Mesenchymal stem cell (in vitro differentiated cells and primary cell): ENCODE measurements around the gene RPL27A.

Source experiments
- DNase-seq: peaks from one replicate; pipeline ENCODE4 v3.0.0-alpha.2; 2013
- H2AFZ ChIP-seq: one replicate; pipeline ENCODE4 v1.6.1; 2013; ENCODE audit warnings: low read depth, mild to moderate bottlenecking, control low read depth, inconsistent platforms, low read length, moderate library complexity
- H2AK5ac ChIP-seq: 2 replicates; pipeline ENCODE4 v1.6.1; 2013; ENCODE audit warnings: low read length, moderate library complexity, mild to moderate bottlenecking, inconsistent platforms; ENCODE audit not compliant: severe bottlenecking
- H2BK120ac ChIP-seq: one replicate; pipeline ENCODE4 v1.6.1; 2013; ENCODE audit warnings: low read depth, mild to moderate bottlenecking, inconsistent platforms, low read length, moderate library complexity
- H2BK12ac ChIP-seq, 2 experiments: one replicate each; pipeline ENCODE4 v1.6.1; 2013; ENCODE audit warnings: inconsistent platforms in 2 of 2, low read length in 2 of 2, mild to moderate bottlenecking in 2 of 2, moderate library complexity in 2 of 2, control low read depth in 1 of 2
- H2BK15ac ChIP-seq: one replicate; pipeline ENCODE4 v1.6.1; 2013; ENCODE audit warnings: mild to moderate bottlenecking, low read depth, inconsistent platforms; ENCODE audit not compliant: poor library complexity, severe bottlenecking
- H2BK5ac ChIP-seq: 2 replicates; pipeline ENCODE4 v1.6.1; 2013; ENCODE audit warnings: low read depth, mild to moderate bottlenecking, low read length, control low read depth, inconsistent platforms; ENCODE audit not compliant: poor library complexity, severe bottlenecking
- H3K14ac ChIP-seq, 2 experiments: one replicate each; pipeline ENCODE4 v1.6.1; 2013; ENCODE audit warnings: inconsistent platforms in 2 of 2, low read length in 2 of 2, control low read depth in 1 of 2, mild to moderate bottlenecking in 1 of 2, moderate library complexity in 1 of 2
- H3K18ac ChIP-seq, 2 experiments: one replicate each; pipeline ENCODE4 v1.6.1; 2013; ENCODE audit warnings: inconsistent platforms in 2 of 2, low read length in 2 of 2, control low read depth in 1 of 2, low read depth in 1 of 2, mild to moderate bottlenecking in 1 of 2
- H3K23ac ChIP-seq, 2 experiments: one replicate each; pipeline ENCODE4 v1.6.1; 2013; ENCODE audit warnings: inconsistent platforms in 2 of 2, low read length in 2 of 2, mild to moderate bottlenecking in 2 of 2, moderate library complexity in 2 of 2, control low read depth in 1 of 2
- H3K27ac ChIP-seq: 2 replicates; pipeline ENCODE4 v1.5.1; 2013; ENCODE audit warnings: mild to moderate bottlenecking, moderate library complexity, low read length, control low read depth, inconsistent platforms; ENCODE audit not compliant: poor library complexity, severe bottlenecking
- H3K27me3 ChIP-seq, 2 experiments: 2 replicates each; pipeline versions ENCODE4 v1.6.1 to v1.7.0; 2013; ENCODE audit warnings: low read length in 2 of 2, mild to moderate bottlenecking in 2 of 2, moderate library complexity in 2 of 2, control low read depth in 1 of 2, inconsistent platforms in 1 of 2; ENCODE audit not compliant: control insufficient read depth in 1 of 2, insufficient read depth in 1 of 2
- H3K36me3 ChIP-seq, 2 experiments: 2 replicates each; pipeline versions ENCODE4 v1.6.1 to v1.7.0; 2013; ENCODE audit warnings: low read length in 2 of 2, control low read depth in 1 of 2, inconsistent platforms in 1 of 2, low read depth in 1 of 2, mild to moderate bottlenecking in 1 of 2; ENCODE audit not compliant: insufficient read depth in 2 of 2, control insufficient read depth in 1 of 2
- H3K4ac ChIP-seq, 2 experiments: one replicate each; pipeline ENCODE4 v1.6.1; 2013; ENCODE audit warnings: inconsistent platforms in 2 of 2, low read length in 2 of 2, mild to moderate bottlenecking in 2 of 2, moderate library complexity in 2 of 2, control low read depth in 1 of 2, low read depth in 1 of 2
- H3K4me1 ChIP-seq: 2 replicates; pipeline ENCODE4 v1.6.1; 2013; ENCODE audit warnings: low read depth, low read length, control low read depth; ENCODE audit not compliant: control insufficient read depth, insufficient read depth
- H3K4me2 ChIP-seq: 2 replicates; pipeline ENCODE4 v1.6.1; 2013; ENCODE audit warnings: low read length, mild to moderate bottlenecking, inconsistent platforms; ENCODE audit not compliant: poor library complexity, severe bottlenecking
- H3K4me3 ChIP-seq, 2 experiments: 2 replicates each; pipeline versions ENCODE4 v1.5.1 to v1.7.0; 2013; ENCODE audit warnings: low read length in 2 of 2, mild to moderate bottlenecking in 2 of 2, control low read depth in 1 of 2, low read depth in 1 of 2; ENCODE audit not compliant: insufficient read depth in 1 of 2
- H3K79me1 ChIP-seq: replicated peaks from 2 replicates; pipeline ENCODE4 v1.6.1; 2013; ENCODE audit warnings: mild to moderate bottlenecking, control low read depth, low read length, inconsistent platforms; ENCODE audit not compliant: poor library complexity, severe bottlenecking
- H3K9ac ChIP-seq: 2 replicates; pipeline ENCODE4 v1.7.0; 2013; ENCODE audit warnings: mild to moderate bottlenecking, low read length, moderate library complexity
- H3K9me3 ChIP-seq: 2 replicates; pipeline ENCODE4 v1.7.0; 2013; ENCODE audit warnings: mild to moderate bottlenecking, low read length; ENCODE audit not compliant: control insufficient read depth
- H4K8ac ChIP-seq: one replicate; pipeline ENCODE4 v1.6.1; 2013; ENCODE audit warnings: inconsistent platforms, mild to moderate bottlenecking, low read length, moderate library complexity
- H4K91ac ChIP-seq: one replicate; pipeline ENCODE4 v1.6.1; 2013; ENCODE audit warnings: mild to moderate bottlenecking, low read length, inconsistent platforms
- WGBS: methylation state at CpG from one replicate; pipeline ENCODE4 v1.1.7; 2013; ENCODE audit warnings: mixed read lengths; 5-methylcytosine and 5-hydroxymethylcytosine counted together

Gene RPL27A

DNA sequence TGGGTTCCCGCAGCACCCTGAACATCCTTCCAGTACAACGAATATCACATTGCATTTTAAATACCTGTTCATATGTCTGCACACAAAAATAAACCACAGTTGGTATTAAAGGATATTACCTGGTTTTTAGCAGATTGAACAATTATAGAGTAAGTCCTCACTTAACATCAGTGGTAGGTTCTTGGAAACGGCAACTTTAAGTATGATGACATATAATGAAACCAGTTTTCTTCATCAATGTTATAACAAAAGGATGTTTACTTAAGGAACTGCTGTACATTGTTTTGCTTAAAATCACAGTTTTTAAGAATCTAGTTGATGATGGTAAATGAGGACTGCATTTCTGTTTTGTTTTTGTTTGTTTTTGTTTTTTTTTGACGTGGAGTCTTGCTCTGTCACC is 28.1 kb upstream of the RPL27A start:
- Histone ChIP-seq H2BK12ac (no peak overlapping the region), H3K9me3 (no peaks in the 10 kb centered on the region), H2BK120ac (no peak overlapping the region), H3K79me1 (peaks cover 1% of the 10 kb centered on the region), H2BK15ac (no peak overlapping the region), H4K91ac (no peak overlapping the region), H2AFZ (no peak overlapping the region), H3K27me3 (no peaks in the 10 kb centered on the region), H2AK5ac (no peak overlapping the region), H3K4me1 (peaks cover 7% of the 10 kb centered on the region), H3K27ac (no peak overlapping the region), H3K4ac (no peak overlapping the region), H2BK5ac (no peak overlapping the region), H3K18ac (no peak overlapping the region), H3K14ac (no peak overlapping the region), H3K4me2 (no peak overlapping the region), H3K36me3 (peaks cover 4 to 10% of the 10 kb centered on the region in 2 experiments), H3K9ac (no peak overlapping the region), H3K23ac (no peak overlapping the region), H4K8ac (no peak overlapping the region), H3K4me3 (no peak overlapping the region)
- WGBS, result 97% methylated on average over 2 of the region's 4 CpGs
- DNase-seq, result no peak

DNA sequence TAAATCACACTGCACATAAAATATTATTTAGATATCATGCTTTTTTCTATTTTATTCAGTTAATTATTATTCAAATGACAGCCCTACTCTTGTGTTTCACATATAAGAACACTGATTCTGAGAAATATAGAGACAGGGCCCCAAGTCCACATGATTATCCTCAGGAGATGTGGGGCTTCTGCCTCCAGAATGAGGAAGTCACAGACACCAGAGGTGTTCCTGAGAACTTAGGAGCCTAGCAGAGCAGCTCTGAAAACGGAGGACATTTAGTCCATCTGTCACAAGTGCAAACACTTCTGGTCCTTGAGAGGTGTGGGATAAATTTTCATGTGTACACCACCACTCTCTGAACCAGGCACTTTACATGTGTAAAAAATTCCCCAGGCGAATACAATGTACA is 26.3 kb upstream of the RPL27A start:
- no peak overlapping the region for H3K4ac ChIP-seq
- no peak overlapping the region for H3K18ac ChIP-seq
- DNase-seq, result no peak
- no peak overlapping the region for H2BK12ac ChIP-seq
- no peak overlapping the region for H3K27ac ChIP-seq
- no peak overlapping the region for H3K14ac ChIP-seq
- no peak overlapping the region for H3K4me2 ChIP-seq
- H3K4me1 ChIP-seq, result peaks cover 5% of the 10 kb centered on the region
- H4K91ac ChIP-seq, result no peak overlapping the region
- peaks cover 1% of the 10 kb centered on the region for H3K79me1 ChIP-seq
- no peak overlapping the region for H2AK5ac ChIP-seq
- H3K4me3 ChIP-seq, result no peak overlapping the region
- H3K9ac ChIP-seq, result no peak overlapping the region
- H3K27me3 ChIP-seq, result no peaks in the 10 kb centered on the region
- H3K9me3 ChIP-seq, result no peaks in the 10 kb centered on the region
- H3K36me3 ChIP-seq, result peaks cover 4 to 10% of the 10 kb centered on the region in 2 experiments
- H2AFZ ChIP-seq, result no peak overlapping the region
- H4K8ac ChIP-seq, result no peak overlapping the region
- no peak overlapping the region for H2BK120ac ChIP-seq
- H2BK15ac ChIP-seq, result no peak overlapping the region
- H2BK5ac ChIP-seq, result no peak overlapping the region
- WGBS, result 100% methylated on average over 2 of the region's 2 CpGs
- no peak overlapping the region for H3K23ac ChIP-seq

- H4K8ac ChIP-seq, result no peak overlapping the region
- H3K23ac ChIP-seq, result no peak overlapping the region
- H2BK5ac ChIP-seq, result no peak overlapping the region
- H3K4me1 ChIP-seq, result no peaks in the 10 kb centered on the region
- no peak overlapping the region for H2BK12ac ChIP-seq
- H3K14ac ChIP-seq, result no peak overlapping the region
- peaks cover 10 to 13% of the 10 kb centered on the region in 2 experiments for H3K36me3 ChIP-seq
- H3K27me3 ChIP-seq, result no peaks in the 10 kb centered on the region
- peak overlapping the region in 1 of 2 experiments; percentile 45 for H3K4me3 ChIP-seq
- no peak overlapping the region for H2AFZ ChIP-seq
- no peak overlapping the region for H3K4ac ChIP-seq
- no peak overlapping the region for H2BK120ac ChIP-seq
- H3K9ac ChIP-seq, result peak overlapping the region; percentile 66
- no peak overlapping the region for H3K27ac ChIP-seq
- no peak overlapping the region for H2AK5ac ChIP-seq
- no peak overlapping the region for H3K18ac ChIP-seq
- no peak for DNase-seq
- no peak overlapping the region for H4K91ac ChIP-seq
- H2BK15ac ChIP-seq, result no peak overlapping the region
- WGBS, result 80% methylated on average over 13 of the region's 15 CpGs
- no peaks in the 10 kb centered on the region for H3K9me3 ChIP-seq
- H3K4me2 ChIP-seq, result no peak overlapping the region
- H3K79me1 ChIP-seq, result peaks cover 1% of the 10 kb centered on the region
Measured at GRCh38 chr11:8658321-8659057, 24.1 kb upstream of the RPL27A start.

DNA sequence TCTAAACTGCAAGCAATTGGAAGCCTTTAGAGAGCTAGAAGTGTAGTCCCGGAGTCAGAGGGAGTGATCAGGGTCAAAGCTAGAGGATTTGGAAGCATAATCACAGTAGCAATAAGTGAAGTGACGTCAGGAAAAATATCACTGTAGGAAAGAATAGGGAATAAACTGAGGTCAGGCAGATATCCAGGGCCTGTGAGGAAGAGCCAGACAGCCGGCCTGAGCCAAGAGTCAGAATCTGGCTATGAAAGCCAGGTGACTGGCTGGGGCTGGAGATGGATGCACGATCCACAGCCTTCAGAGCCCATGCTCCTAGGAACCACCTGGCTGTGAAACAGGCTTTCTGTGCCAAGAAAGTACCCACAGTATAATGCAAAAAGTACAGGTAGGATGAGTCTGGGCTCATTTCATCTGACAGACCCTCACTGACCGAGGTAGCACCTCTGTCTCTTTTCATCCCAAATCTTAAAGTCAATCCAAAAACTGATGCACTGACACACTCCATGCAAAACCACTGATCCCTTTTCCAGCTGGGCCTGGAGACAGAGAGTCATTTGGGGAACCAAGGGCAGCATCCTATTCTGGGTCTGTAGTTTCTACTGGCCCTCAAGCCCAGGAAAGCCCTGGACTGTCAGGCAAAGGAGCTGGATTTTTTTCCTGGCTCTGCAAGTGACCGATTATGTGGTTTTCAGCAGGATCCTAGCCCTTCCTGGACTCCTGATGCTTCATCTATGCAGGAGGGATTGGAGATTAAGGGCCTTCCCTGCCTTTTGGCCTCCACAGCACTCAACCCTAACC is 21.4 kb upstream of the RPL27A start:
- Histone ChIP-seq H3K14ac (no peak overlapping the region), H2BK12ac (no peak overlapping the region), H3K23ac (no peak overlapping the region), H3K9ac (no peak overlapping the region), H2BK120ac (no peak overlapping the region), H3K4me2 (no peak overlapping the region), H2BK15ac (no peak overlapping the region), H3K79me1 (peaks cover 4% of the 10 kb centered on the region), H3K36me3 (peaks cover 10 to 14% of the 10 kb centered on the region in 2 experiments), H3K27ac (no peak overlapping the region), H4K8ac (no peak overlapping the region), H3K4me1 (no peaks in the 10 kb centered on the region), H3K4ac (no peak overlapping the region), H3K27me3 (no peaks in the 10 kb centered on the region), H3K4me3 (no peak overlapping the region), H4K91ac (no peak overlapping the region), H2AFZ (no peak overlapping the region), H3K9me3 (no peaks in the 10 kb centered on the region), H3K18ac (no peak overlapping the region), H2AK5ac (no peak overlapping the region), H2BK5ac (no peak overlapping the region)
- no peak for DNase-seq
- WGBS, result 96% methylated on average over 6 of the region's 6 CpGs
